ENCODE data around the gene TMTC1.

The TMTC1 gene

GRCh38 chr12:29503283-29503682 is 280.5 kb downstream of the TMTC1 start:
- H3K36me3 ChIP-seq (ENCODE audit: control insufficient read depth, insufficient read depth, low read length) = no peaks in the 10 kb centered on the region; the same call in 1 of the 2 replicates
- H3K27ac ChIP-seq (ENCODE audit: low read length) = no peak overlapping the region
- H3K4me3 ChIP-seq (ENCODE audit: low read length) = no peak overlapping the region
- no peaks in the 10 kb centered on the region for H3K27me3 ChIP-seq (ENCODE audit: control insufficient read depth, insufficient read depth, low read length)
- H3K4me1 ChIP-seq (ENCODE audit: control insufficient read depth, insufficient read depth, low read length) = no peaks in the 10 kb centered on the region
- H3K9me3 ChIP-seq (ENCODE audit: control insufficient read depth, insufficient read depth, low read length) = no peaks in the 10 kb centered on the region
- DNase-seq (ENCODE audit: low read depth, low spot score) = no peak

- no peaks in the 10 kb centered on the region; the same call in 1 of the 2 replicates for H3K36me3 ChIP-seq (ENCODE audit: control insufficient read depth, insufficient read depth, low read length)
- no peaks in the 10 kb centered on the region for H3K4me1 ChIP-seq (ENCODE audit: control insufficient read depth, insufficient read depth, low read length)
- no peaks in the 10 kb centered on the region for H3K27me3 ChIP-seq (ENCODE audit: control insufficient read depth, insufficient read depth, low read length)
- H3K27ac ChIP-seq (ENCODE audit: low read length) = no peak overlapping the region
- H3K4me3 ChIP-seq (ENCODE audit: low read length) = no peak overlapping the region
- DNase-seq (ENCODE audit: low read depth, low spot score) = no peak
- no CpG with 5 or more reads among the region's 3 CpGs for WGBS (ENCODE audit: insufficient coverage, insufficient read length)
- no peaks in the 10 kb centered on the region for H3K9me3 ChIP-seq (ENCODE audit: control insufficient read depth, insufficient read depth, low read length)
Observed at GRCh38 chr12:29499235-29499634, 284.5 kb downstream of the TMTC1 start.

GRCh38 chr12:29497588-29497987 is 286.2 kb downstream of the TMTC1 start, which contains the start of gene OVCH1:
Gene OVCH1, minus strand, starts transcription at chr12:29497686. Its CDS starts 0 bp downstream, at chr12:29497686.
- Histone ChIP-seq H3K9me3 (ENCODE audit: control insufficient read depth, insufficient read depth, low read length) (no peaks in the 10 kb centered on the region), H3K27ac (ENCODE audit: low read length) (no peak within 1 kb of the TSS), H3K36me3 (ENCODE audit: control insufficient read depth, insufficient read depth, low read length) (no peaks in the 10 kb centered on the region; the same call in 1 of the 2 replicates), H3K27me3 (ENCODE audit: control insufficient read depth, insufficient read depth, low read length) (no peaks in the 10 kb centered on the region), H3K4me1 (ENCODE audit: control insufficient read depth, insufficient read depth, low read length) (no peaks in the 10 kb centered on the region), H3K4me3 (ENCODE audit: low read length) (no peak within 1 kb of the TSS)
- DNase-seq (ENCODE audit: low read depth, low spot score) = no peak
- WGBS (ENCODE audit: insufficient coverage, insufficient read length) = no CpG with 5 or more reads among the region's 18 CpGs

- no peaks in the 10 kb centered on the region for H3K9me3 ChIP-seq (ENCODE audit: control insufficient read depth, insufficient read depth, low read length)
- no peaks in the 10 kb centered on the region for H3K4me1 ChIP-seq (ENCODE audit: control insufficient read depth, insufficient read depth, low read length)
- DNase-seq (ENCODE audit: low read depth, low spot score) = no peak
- H3K36me3 ChIP-seq (ENCODE audit: control insufficient read depth, insufficient read depth, low read length) = no peaks in the 10 kb centered on the region
- no CpG with 5 or more reads among the region's 6 CpGs for WGBS (ENCODE audit: insufficient coverage, insufficient read length)
- no peak overlapping the region for H3K4me3 ChIP-seq (ENCODE audit: low read length)
- H3K27ac ChIP-seq (ENCODE audit: low read length) = no peak overlapping the region
- H3K27me3 ChIP-seq (ENCODE audit: control insufficient read depth, insufficient read depth, low read length) = no peaks in the 10 kb centered on the region
Observed at GRCh38 chr12:29492891-29493290, 290.9 kb downstream of the TMTC1 start.

- H3K4me3 ChIP-seq (ENCODE audit: low read length) = no peak overlapping the region
- no peak for DNase-seq (ENCODE audit: low read depth, low spot score)
- H3K36me3 ChIP-seq (ENCODE audit: control insufficient read depth, insufficient read depth, low read length) = no peaks in the 10 kb centered on the region
- H3K27ac ChIP-seq (ENCODE audit: low read length) = no peak overlapping the region
- H3K4me1 ChIP-seq (ENCODE audit: control insufficient read depth, insufficient read depth, low read length) = no peaks in the 10 kb centered on the region
- no peaks in the 10 kb centered on the region for H3K9me3 ChIP-seq (ENCODE audit: control insufficient read depth, insufficient read depth, low read length)
- H3K27me3 ChIP-seq (ENCODE audit: control insufficient read depth, insufficient read depth, low read length) = no peaks in the 10 kb centered on the region
- WGBS (ENCODE audit: insufficient coverage, insufficient read length) = no CpG with 5 or more reads among the region's 2 CpGs
Observed at GRCh38 chr12:29486972-29487371, 296.8 kb downstream of the TMTC1 start.

GRCh38 chr12:29463198-29463597 is 320.5 kb downstream of the TMTC1 start:
- no CpG with 5 or more reads among the region's 4 CpGs for WGBS (ENCODE audit: insufficient coverage, insufficient read length)
- no peaks in the 10 kb centered on the region for H3K36me3 ChIP-seq (ENCODE audit: control insufficient read depth, insufficient read depth, low read length)
- DNase-seq (ENCODE audit: low read depth, low spot score) = no peak
- no peaks in the 10 kb centered on the region for H3K9me3 ChIP-seq (ENCODE audit: control insufficient read depth, insufficient read depth, low read length)
- H3K4me3 ChIP-seq (ENCODE audit: low read length) = no peak overlapping the region
- H3K4me1 ChIP-seq (ENCODE audit: control insufficient read depth, insufficient read depth, low read length) = no peaks in the 10 kb centered on the region
- H3K27ac ChIP-seq (ENCODE audit: low read length) = no peak overlapping the region
- H3K27me3 ChIP-seq (ENCODE audit: control insufficient read depth, insufficient read depth, low read length) = no peaks in the 10 kb centered on the region

- H3K27ac ChIP-seq (ENCODE audit: low read length) = no peak overlapping the region
- H3K36me3 ChIP-seq (ENCODE audit: control insufficient read depth, insufficient read depth, low read length) = no peaks in the 10 kb centered on the region
- H3K4me1 ChIP-seq (ENCODE audit: control insufficient read depth, insufficient read depth, low read length) = no peaks in the 10 kb centered on the region
- DNase-seq (ENCODE audit: low read depth, low spot score) = no peak
- no peak overlapping the region for H3K4me3 ChIP-seq (ENCODE audit: low read length)
- no peaks in the 10 kb centered on the region for H3K9me3 ChIP-seq (ENCODE audit: control insufficient read depth, insufficient read depth, low read length)
- WGBS (ENCODE audit: insufficient coverage, insufficient read length) = no CpG with 5 or more reads among the region's 2 CpGs
- no peaks in the 10 kb centered on the region for H3K27me3 ChIP-seq (ENCODE audit: control insufficient read depth, insufficient read depth, low read length)
Observed at GRCh38 chr12:29460082-29460481, 323.7 kb downstream of the TMTC1 start.

- Histone ChIP-seq H3K4me1 (ENCODE audit: control insufficient read depth, insufficient read depth, low read length) (no peaks in the 10 kb centered on the region), H3K9me3 (ENCODE audit: control insufficient read depth, insufficient read depth, low read length) (no peaks in the 10 kb centered on the region), H3K27me3 (ENCODE audit: control insufficient read depth, insufficient read depth, low read length) (no peaks in the 10 kb centered on the region), H3K27ac (ENCODE audit: low read length) (no peak overlapping the region), H3K4me3 (ENCODE audit: low read length) (no peak overlapping the region), H3K36me3 (ENCODE audit: control insufficient read depth, insufficient read depth, low read length) (no peaks in the 10 kb centered on the region)
- WGBS (ENCODE audit: insufficient coverage, insufficient read length) = no CpG with 5 or more reads among the region's 1 CpG
- DNase-seq (ENCODE audit: low read depth, low spot score) = no peak
Observed at GRCh38 chr12:29455087-29455486, 328.7 kb downstream of the TMTC1 start.

GRCh38 chr12:29451888-29452287 is 331.9 kb downstream of the TMTC1 start:
- no CpG with 5 or more reads among the region's 2 CpGs for WGBS (ENCODE audit: insufficient coverage, insufficient read length)
- Histone ChIP-seq H3K36me3 (ENCODE audit: control insufficient read depth, insufficient read depth, low read length) (no peaks in the 10 kb centered on the region), H3K9me3 (ENCODE audit: control insufficient read depth, insufficient read depth, low read length) (no peaks in the 10 kb centered on the region), H3K4me3 (ENCODE audit: low read length) (no peak overlapping the region), H3K4me1 (ENCODE audit: control insufficient read depth, insufficient read depth, low read length) (no peaks in the 10 kb centered on the region), H3K27me3 (ENCODE audit: control insufficient read depth, insufficient read depth, low read length) (no peaks in the 10 kb centered on the region), H3K27ac (ENCODE audit: low read length) (no peak overlapping the region)
- DNase-seq (ENCODE audit: low read depth, low spot score) = no peak
